ENCODE results near the gene SLC9A5.
A peak's percentile ranks its signal among the peaks of the same experiment; 100 is the strongest.

Gene SLC9A5

GRCh38 chr16:67270931-67271338, 22.2 kb downstream of the SLC9A5 start:
- H3K4me3 ChIP-seq (replicated peaks; ENCODE audit: low read depth, low read length) = no peak overlapping the region
- H3K27me3 ChIP-seq (replicated peaks; ENCODE audit: control insufficient read depth, insufficient read depth, low read length) = no peaks in the 10 kb centered on the region
- TF ChIP-seq, protein P1, sequence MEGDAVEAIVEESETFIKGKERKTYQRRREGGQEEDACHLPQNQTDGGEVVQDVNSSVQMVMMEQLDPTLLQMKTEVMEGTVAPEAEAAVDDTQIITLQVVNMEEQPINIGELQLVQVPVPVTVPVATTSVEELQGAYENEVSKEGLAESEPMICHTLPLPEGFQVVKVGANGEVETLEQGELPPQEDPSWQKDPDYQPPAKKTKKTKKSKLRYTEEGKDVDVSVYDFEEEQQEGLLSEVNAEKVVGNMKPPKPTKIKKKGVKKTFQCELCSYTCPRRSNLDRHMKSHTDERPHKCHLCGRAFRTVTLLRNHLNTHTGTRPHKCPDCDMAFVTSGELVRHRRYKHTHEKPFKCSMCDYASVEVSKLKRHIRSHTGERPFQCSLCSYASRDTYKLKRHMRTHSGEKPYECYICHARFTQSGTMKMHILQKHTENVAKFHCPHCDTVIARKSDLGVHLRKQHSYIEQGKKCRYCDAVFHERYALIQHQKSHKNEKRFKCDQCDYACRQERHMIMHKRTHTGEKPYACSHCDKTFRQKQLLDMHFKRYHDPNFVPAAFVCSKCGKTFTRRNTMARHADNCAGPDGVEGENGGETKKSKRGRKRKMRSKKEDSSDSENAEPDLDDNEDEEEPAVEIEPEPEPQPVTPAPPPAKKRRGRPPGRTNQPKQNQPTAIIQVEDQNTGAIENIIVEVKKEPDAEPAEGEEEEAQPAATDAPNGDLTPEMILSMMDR (IDR thresholded peaks at IDR 0.05; ENCODE audit: insufficient read depth, low read length, poor library complexity, severe bottlenecking) = no peak
- no peak for DNase-seq (ENCODE audit: extremely low read depth, insufficient read length)
- no peaks in the 10 kb centered on the region for H3K36me3 ChIP-seq (ENCODE audit: control insufficient read depth, insufficient read depth, low read length)

DNA sequence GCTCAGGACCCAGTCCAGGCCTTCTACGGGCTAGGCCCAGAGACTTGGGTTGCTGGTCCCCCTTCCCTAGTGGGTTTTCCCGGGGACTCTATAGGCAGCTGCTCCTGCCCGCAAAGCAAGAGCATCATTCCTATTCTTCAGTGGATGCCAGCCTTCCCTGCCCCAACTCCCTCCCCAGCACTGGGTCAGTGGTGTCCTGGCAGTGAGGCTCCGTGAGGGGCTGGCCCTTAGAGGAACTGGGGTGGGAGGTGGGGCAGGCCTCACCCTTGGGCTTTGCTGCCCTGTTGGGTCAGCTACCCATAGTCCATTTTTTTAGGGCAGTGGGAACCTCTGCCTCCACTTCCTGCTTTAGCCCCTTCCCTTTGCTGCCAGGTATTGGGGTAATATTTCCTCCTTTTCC, 22.7 kb downstream of the SLC9A5 start:
- DNase-seq (ENCODE audit: extremely low read depth, insufficient read length) = no peak
- TF ChIP-seq, protein P1 (IDR thresholded peaks at IDR 0.05; ENCODE audit: insufficient read depth, low read length, poor library complexity, severe bottlenecking) = no peak
- Histone ChIP-seq H3K36me3 (ENCODE audit: control insufficient read depth, insufficient read depth, low read length) (no peaks in the 10 kb centered on the region; the same call in 1 of the 2 replicates), H3K4me3 (replicated peaks; ENCODE audit: low read depth, low read length) (no peak overlapping the region), H3K27me3 (replicated peaks; ENCODE audit: control insufficient read depth, insufficient read depth, low read length) (no peaks in the 10 kb centered on the region)

- TF ChIP-seq, protein P1 (IDR thresholded peaks at IDR 0.05; ENCODE audit: insufficient read depth, low read length, poor library complexity, severe bottlenecking) = no peak
- Histone ChIP-seq H3K36me3 (ENCODE audit: control insufficient read depth, insufficient read depth, low read length) (no peaks in the 10 kb centered on the region; the same call in 1 of the 2 replicates), H3K27me3 (replicated peaks; ENCODE audit: control insufficient read depth, insufficient read depth, low read length) (no peaks in the 10 kb centered on the region), H3K4me3 (replicated peaks; ENCODE audit: low read depth, low read length) (no peak overlapping the region)
- no peak for DNase-seq (ENCODE audit: extremely low read depth, insufficient read length)
Measured at GRCh38 chr16:67275321-67275720, 26.5 kb downstream of the SLC9A5 start.

DNA sequence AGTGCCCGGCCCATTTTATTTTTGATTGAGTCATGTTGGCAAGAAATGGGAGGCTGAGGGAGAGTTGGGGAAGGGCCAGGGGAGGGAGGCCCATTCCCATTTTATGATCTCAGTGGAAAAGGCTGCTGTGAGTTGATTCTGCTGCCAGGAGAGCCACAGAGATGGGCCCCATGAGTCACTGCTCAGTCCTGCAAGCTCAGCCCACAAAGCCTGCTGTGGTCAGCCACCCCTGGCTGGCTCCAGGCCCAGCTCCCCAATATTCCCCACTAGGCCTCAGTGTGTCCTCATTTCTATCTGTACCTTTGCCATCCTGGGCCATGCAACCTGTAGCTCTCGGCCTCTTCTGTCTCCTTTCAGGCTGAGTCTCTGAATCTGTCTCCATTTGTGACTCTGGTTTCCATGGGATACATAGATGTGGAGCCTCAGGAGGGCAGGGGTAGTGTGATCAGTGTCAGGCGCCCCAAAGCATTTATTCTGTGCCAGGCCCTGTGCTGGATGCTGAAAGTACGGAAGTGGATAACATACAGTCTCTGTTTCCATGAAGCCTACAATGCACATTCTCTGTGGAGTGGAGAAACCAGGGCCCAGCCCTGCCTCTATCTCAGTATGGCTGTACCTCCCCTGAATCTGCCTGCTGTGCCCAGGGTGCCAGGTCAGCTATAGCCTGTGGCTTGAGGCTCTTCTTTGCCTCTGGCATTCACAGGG, 28.7 kb downstream of the SLC9A5 start:
- Histone ChIP-seq H3K27me3 (replicated peaks; ENCODE audit: control insufficient read depth, insufficient read depth, low read length) (no peaks in the 10 kb centered on the region; the same call in 1 of the 2 replicates), H3K4me3 (replicated peaks; ENCODE audit: low read depth, low read length) (no peak overlapping the region), H3K36me3 (ENCODE audit: control insufficient read depth, insufficient read depth, low read length) (no peaks in the 10 kb centered on the region; the same call in 1 of the 2 replicates)
- no peak for DNase-seq (ENCODE audit: extremely low read depth, insufficient read length)
- TF ChIP-seq, protein P1 (IDR thresholded peaks at IDR 0.05; ENCODE audit: insufficient read depth, low read length, poor library complexity, severe bottlenecking) = no peak

- TF ChIP-seq, protein P1 (IDR thresholded peaks at IDR 0.05; ENCODE audit: insufficient read depth, low read length, poor library complexity, severe bottlenecking) = no peak
- no peak for DNase-seq (ENCODE audit: extremely low read depth, insufficient read length)
- Histone ChIP-seq H3K27me3 (replicated peaks; ENCODE audit: control insufficient read depth, insufficient read depth, low read length) (no peaks in the 10 kb centered on the region; the same call in 1 of the 2 replicates), H3K36me3 (ENCODE audit: control insufficient read depth, insufficient read depth, low read length) (no peaks in the 10 kb centered on the region; the same call in 1 of the 2 replicates), H3K4me3 (replicated peaks; ENCODE audit: low read depth, low read length) (peak overlapping the region; percentile 65)
Measured at GRCh38 chr16:67277999-67278772, 29.4 kb downstream of the SLC9A5 start.

All from GM06990 (cell line).